GM23338 (cell line): Measurements from ENCODE around the gene ACY1.

Experiments
- CTCF ChIP-seq, 2 experiments: fragments of 200-600 bp in 1 of 2; sonication (generic) in 1 of 2; conservative IDR thresholded peaks; 2 replicates each; pipeline versions ENCODE4 v1.5.1 to v1.6.1; 2016 to 2017; ENCODE audit warnings: antibody characterized with exemption in 2 of 2, low read depth in 2 of 2, mild to moderate bottlenecking in 2 of 2, moderate library complexity in 1 of 2
- POLR2AphosphoS5 ChIP-seq: IDR thresholded peaks from 2 replicates; pipeline ENCODE4 v1.6.1; 2016; ENCODE audit warnings: antibody characterized with exemption, low read depth
- REST ChIP-seq: IDR thresholded peaks from one replicate; pipeline ENCODE4 v1.6.1; 2018; ENCODE audit warnings: antibody characterized with exemption; ENCODE audit not compliant: unreplicated experiment
- STAT1 ChIP-seq: IDR thresholded peaks from one replicate; pipeline ENCODE4 v1.6.1; 2016; ENCODE audit warnings: antibody characterized with exemption; ENCODE audit not compliant: unreplicated experiment

GRCh38 chr3:52020796-52021195 lies 37.5 kb downstream of the ACY1 start:
- TF ChIP-seq POLR2AphosphoS5 = no peak
- no peak for TF ChIP-seq REST
- TF ChIP-seq CTCF (conservative IDR thresholded peaks at IDR 0.05; ENCODE audit: low read depth in 2 of 2) = no peak
- no peak for TF ChIP-seq STAT1
